Cardiac septum (tissue), 1 donor: ENCODE data around the gene BRPF1. TPM values are rescaled to one million over a fixed set of nuclear protein-coding genes. Genes with fewer than 3 reads are reported as not detected.

ENCODE experiments used
- DNase-seq: peaks from one replicate; pipeline ENCODE4 v3.0.0-alpha.2; 2020; ENCODE audit warnings: low spot score
- intact Hi-C: fragments of 100-400 bp; cut with DNase I; formaldehyde crosslinking; loops from one replicate; pipeline ENCODE4 v1.14.0; 2022
- long read RNA-seq: library from polyadenylated mRNA; unstranded; transcript quantifications from one replicate; pipeline ENCODE4 v2.0.0, GENCODE V29; 2021
- total RNA-seq: library from RNA; stranded (reverse); fragmentation: NEBNext Ultra II Directional; extraction: Animal tissue kit (Norgen Biotek cat#: 25700); gene quantifications from one replicate; pipeline ENCODE4 v1.2.1, GENCODE V29; 2021
- donor health status: DM: no; HTN: no; CAD: no.

BRPF1 gene, protein sequence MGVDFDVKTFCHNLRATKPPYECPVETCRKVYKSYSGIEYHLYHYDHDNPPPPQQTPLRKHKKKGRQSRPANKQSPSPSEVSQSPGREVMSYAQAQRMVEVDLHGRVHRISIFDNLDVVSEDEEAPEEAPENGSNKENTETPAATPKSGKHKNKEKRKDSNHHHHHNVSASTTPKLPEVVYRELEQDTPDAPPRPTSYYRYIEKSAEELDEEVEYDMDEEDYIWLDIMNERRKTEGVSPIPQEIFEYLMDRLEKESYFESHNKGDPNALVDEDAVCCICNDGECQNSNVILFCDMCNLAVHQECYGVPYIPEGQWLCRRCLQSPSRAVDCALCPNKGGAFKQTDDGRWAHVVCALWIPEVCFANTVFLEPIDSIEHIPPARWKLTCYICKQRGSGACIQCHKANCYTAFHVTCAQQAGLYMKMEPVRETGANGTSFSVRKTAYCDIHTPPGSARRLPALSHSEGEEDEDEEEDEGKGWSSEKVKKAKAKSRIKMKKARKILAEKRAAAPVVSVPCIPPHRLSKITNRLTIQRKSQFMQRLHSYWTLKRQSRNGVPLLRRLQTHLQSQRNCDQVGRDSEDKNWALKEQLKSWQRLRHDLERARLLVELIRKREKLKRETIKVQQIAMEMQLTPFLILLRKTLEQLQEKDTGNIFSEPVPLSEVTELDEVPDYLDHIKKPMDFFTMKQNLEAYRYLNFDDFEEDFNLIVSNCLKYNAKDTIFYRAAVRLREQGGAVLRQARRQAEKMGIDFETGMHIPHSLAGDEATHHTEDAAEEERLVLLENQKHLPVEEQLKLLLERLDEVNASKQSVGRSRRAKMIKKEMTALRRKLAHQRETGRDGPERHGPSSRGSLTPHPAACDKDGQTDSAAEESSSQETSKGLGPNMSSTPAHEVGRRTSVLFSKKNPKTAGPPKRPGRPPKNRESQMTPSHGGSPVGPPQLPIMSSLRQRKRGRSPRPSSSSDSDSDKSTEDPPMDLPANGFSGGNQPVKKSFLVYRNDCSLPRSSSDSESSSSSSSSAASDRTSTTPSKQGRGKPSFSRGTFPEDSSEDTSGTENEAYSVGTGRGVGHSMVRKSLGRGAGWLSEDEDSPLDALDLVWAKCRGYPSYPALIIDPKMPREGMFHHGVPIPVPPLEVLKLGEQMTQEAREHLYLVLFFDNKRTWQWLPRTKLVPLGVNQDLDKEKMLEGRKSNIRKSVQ (N-terminal part only)
- total RNA-seq = 10.6 TPM
- long read RNA-seq, partial matches to known transcripts = 12 of 17 reads
- long read RNA-seq, other reads (novel, unspliced or antisense) = 5 of 17 reads

DNA sequence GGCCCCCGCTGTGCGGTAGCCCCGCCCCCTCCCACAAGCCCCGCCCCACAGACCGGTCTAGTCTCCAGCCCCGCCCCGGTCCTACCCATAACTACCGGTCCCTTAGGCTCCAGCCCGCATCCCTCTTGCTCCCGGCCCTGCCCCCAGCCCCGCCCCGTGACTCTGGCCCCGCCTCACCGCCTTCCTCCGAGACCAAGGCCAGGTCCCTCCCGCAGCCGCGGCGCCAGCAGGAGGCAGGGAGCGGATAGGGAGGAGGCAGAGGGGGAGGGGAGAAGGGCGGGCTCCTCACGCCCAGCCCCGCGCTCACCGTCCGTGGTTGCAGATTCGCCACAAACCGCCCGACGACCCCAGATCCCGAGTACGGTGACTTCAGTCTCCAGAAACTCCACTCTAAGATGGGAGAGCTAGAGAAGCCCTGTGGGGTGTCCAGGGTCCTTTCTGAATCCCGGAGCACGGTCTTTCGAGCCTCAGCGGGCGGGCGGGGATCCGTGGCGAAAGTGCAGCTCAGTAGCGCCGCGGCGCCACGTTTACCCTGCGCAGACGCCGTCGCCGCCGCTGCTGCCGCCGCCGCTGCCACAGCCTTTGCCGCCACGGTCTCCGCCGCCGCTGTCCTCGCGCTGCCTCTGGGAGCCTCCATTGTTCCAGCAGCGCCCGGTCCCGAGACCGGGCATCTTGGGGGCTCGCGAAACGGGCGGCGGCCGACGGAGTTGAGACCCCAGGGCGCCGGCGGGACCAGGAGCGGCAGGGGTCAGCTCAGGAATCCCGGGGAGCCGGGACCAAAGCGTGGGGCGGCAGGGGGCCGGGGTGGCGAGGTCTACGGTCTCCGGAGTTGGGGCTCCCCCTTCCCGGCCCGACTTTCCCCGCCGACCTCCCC lies at the start of gene BRPF1:
TSS of gene BRPF1 (plus strand) at position 530 of the 874 bp plus-strand sequence. CDS start 2,406 bp downstream, outside the sequence.
- peak; percentile 100 for DNase-seq
- intact Hi-C loops = loop anchor here (1.0 to 5.0 kb wide), 3 partner anchors 18 to 381 kb away; partner anchors contain the start of genes ARPC4, OGG1 and TADA3

DNA sequence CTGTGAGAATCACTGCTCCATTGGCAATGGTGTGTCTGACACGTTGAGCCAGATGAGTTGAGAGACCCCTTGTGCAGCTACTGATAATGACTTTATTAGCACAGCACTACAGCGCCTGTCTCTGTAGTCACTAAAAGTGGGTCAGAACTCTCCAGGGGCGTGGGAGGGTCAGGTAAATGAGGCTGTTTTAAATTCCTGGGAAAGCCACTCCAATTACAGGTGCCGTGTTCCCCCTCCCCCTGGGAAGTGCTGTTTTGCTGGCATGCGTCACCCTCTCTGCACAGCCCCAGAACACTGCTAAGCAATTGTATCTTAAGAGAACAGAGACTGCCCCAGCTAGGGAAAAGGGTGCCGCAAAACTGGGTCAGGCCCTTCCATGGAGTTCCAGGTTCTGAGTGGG lies 49.4 kb upstream of the BRPF1 start:
- DNase-seq = no peak
- intact Hi-C loops = no loop called here

DNA sequence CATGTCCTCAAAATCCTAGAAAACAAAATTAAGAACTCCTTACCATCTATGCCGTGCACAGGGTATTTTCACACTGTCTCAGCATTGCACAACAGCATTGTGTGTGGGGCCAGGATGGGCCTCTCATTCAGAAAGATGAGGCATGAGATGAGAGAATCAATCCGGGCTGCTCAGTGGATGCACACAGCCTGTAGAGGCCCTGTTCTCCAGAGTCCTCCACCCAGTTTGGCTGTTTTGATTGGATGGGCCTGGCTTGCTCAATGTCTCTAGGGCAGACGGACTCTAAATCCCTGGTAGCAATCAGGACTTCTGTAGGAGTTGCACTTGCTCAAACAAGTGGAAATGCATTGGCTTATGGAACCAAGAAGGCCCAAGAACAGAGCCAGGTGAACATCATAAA lies 48.1 kb upstream of the BRPF1 start:
- intact Hi-C loops = no loop called here
- no peak for DNase-seq

DNA sequence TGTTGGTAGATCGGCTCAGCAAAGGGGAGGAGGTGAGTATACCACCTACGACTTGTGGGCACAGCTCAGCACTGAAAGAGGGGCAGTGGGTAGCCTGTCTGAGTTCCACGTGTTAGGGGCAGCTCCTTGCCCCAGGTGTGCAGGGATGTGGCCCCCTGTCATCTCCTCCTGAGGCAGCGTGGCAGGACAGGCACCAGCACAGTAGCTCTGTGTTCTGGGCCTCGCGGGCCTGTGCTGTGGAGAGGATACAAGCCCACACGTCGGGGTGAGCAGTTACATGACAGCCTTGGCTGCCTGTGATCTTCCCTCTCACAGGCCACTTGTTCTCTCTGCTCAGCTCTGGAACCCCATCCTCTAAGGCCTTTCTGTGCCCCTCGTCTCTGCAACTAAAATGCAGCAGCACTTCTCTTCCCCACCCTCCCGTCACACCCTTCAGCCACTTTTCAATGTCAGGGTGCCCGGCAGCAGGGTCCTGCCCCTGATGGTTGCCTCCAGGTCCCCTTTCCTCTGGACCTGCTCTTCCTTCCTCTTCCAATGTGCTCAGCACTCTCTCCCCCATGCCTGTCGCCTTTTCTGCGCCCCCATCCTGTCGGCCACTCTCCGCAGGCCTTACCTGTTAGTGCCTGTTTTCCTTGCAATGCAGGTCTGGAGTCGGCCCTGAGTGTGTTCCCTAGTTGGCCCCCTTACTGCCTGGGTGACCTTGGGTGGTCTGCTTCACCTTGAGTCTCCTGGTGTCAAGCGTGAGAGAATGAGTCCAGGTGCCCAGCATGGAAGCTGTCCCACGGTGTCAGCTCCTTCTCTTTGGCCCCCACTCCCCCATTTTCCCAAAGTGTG lies 46.1 kb upstream of the BRPF1 start:
- DNase-seq = no peak
- intact Hi-C loops = no loop called here

DNA sequence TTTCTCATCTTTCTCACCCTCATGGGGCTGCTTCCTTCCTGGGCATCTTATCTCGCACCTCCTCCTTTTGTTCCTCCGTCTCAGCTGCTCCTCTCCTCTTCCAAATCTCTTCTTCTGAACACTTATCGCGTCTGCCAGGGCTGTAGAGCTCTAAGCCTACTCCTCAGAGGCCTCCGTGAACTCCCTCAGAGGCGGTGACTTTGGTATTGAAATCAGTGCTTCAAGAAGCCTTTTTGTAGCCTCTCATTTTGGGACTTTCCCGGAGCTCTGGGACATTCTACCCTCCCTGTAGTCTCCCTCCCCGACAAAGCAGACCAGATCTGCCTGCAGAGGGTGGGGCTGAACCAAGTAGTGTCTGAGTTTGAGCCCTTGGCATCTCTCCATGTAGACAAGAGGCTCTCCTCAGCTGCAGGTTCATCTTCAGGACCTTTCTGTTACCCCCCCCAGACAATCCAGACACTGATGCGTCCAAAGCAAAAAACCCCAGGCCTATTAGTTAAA lies 45.4 kb upstream of the BRPF1 start:
- intact Hi-C loops = no loop called here
- no peak for DNase-seq

DNA sequence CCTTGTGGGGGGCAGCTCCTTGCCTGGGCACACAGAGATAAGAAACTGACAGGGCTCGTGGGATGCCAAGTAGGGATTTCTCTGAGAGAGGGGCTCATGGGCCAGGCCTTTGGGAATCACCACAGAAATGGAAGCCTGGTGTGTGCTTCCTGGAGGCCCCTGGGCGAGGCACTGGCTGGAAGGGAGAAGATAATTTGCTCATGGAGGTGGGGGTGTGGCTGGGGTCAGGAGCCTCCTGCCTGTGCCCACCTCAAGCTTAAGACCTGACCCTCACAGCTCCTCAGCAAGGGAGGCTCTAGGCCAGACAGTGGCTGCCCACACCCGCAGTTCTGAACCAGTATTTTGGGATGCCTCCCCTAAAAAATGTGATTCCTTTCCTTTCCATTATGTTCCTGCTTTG lies 44.8 kb upstream of the BRPF1 start:
- intact Hi-C loops = no loop called here
- no peak for DNase-seq

DNA sequence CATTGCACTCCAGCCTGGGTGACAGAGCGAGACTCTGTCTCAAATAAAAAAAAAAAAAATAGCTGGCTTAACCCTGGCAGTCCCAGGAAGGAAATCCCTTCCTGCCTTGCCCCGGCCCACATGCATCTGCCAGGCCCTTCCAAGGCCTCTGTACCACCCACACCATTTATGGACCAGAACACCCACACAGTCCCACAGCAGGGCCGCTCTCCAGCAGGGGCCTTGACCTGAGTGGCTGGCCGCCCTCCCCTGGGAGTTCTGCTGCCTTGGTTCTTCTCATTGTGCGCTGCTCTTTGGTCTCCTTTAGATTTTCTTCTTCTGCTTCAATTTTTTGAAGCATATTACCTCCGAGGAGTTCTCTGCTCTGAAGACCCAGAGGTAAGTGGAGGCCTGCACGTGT lies 44.0 kb upstream of the BRPF1 start:
- no peak for DNase-seq
- intact Hi-C loops = no loop called here

DNA sequence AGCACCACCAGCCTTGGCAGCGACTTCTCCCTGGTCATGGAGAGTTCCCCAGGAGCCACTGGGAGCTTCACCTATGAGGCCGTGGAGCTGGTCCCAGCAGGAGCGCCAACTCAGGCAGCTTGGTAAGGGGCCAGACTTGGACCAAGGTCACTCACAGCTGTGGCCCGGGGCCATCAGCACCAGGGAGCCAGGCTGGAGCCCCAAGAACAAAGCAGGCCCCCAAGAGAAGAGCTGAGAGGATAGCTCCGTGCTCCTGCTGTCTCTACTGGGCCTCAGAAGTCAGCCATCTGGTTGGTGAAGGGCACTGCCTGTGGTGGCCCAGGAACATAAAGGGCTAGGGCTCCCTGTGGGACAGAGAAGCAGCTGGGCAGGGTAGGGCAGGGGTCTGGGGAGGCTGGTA lies 42.6 kb upstream of the BRPF1 start:
- intact Hi-C loops = no loop called here
- no peak for DNase-seq

DNA sequence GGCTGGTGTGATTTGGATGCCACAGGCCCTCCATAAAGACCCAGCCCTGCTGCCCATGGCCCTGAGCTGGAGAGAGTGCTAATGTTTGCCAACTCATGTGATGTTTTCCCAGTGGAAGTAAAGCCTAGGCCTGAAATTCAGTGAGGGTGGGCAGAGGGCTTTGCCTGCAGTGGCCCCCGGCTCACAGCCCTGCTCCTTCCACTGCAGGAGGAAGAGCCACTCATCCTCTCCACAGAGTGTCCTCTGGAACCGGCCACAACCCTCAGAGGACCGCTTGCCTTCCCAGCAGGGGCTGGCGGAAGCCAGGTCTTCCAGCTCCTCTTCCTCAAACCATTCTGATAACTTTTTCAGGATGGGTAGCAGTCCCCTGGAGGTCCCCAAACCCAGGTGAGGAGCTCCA lies 41.8 kb upstream of the BRPF1 start:
- intact Hi-C loops = no loop called here
- DNase-seq = no peak

DNA sequence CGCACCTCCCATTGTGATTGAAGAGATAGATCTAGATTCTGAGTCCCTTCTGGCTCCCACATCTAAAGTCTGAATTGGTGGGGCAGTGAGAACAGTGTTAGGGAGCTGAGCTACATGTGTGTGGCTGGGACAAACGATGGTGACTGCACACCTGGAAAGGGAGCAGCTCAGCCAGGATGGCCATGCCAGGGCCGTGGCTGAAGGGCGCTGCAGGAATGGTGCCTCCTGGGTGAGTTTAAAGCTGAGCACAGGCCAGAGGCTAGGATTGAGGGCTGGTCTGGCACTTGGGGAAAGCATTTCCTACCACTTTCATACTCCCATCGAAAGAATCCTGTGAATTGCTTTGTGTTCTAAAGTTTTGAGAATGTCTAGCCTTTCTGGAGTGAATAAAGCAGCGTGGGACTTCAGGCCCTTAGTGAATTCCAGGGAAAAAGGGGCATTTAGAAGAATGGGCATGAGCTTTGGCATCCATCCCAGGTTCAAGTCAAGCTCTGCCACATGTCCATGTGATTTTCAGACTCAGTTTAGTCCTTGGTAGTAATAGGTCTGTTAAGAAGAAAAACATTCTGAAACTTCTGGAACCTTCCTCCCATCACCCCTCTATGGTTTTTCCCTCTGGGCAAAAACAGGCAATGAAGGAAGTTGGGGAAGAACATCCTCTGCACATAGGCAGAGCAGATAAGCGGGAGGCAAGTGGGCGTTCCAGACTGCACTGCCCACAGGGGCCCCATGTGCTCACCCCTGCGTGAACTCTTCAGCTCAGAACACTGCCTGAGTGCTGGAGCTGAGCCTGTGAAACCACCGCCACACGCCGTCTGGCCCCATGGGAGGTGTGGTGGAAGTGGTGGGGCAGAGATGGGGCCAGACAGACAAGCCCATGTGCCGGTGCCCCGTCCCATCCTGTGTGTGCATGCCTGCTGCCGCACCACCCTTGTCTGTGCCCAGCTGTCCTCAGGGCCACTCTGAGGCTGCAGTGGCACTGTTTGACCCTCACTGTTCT lies 40.8 kb upstream of the BRPF1 start:
- DNase-seq = no peak
- intact Hi-C loops = no loop called here

DNA sequence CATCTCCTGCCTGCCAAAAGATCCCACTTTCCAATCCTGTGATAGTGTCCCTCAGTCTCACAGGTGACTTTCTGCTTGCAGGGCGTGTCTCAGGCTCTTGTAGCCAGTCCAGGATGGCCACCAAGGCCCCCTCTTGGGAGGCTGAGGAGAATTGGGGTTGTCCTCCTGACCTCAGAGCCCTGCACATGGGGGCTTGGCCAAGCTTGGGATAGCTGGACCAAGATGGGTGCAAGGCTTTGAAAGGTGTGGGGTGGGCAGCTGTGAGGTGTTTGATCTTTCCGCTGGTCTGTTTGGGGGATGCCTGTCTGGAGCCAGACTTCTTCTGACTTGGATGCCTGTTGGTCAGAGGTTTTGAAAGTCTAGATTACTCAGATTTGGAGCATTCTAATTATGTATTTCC lies 39.9 kb upstream of the BRPF1 start:
- no peak for DNase-seq
- intact Hi-C loops = no loop called here

DNA sequence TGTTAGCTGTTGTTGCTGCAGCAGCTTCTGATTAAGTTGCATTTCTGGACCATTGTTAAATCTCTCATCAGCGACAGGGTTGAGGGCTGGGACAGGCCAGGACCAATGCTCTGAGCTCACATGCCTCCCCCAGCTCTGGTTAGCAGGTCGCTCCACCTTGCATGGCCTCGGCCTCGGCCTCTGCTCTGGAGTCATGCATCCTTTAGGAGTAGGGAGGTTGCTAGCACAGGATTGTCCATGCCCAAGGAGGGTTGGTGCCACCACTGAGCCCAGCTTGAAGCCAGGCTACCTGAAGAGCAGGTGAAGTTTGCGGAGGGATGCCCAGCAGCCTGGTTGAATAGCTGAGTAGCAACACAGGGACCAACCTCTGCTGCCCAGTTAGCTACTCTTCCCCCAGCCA lies 39.1 kb upstream of the BRPF1 start:
- no peak for DNase-seq
- intact Hi-C loops = no loop called here

DNA sequence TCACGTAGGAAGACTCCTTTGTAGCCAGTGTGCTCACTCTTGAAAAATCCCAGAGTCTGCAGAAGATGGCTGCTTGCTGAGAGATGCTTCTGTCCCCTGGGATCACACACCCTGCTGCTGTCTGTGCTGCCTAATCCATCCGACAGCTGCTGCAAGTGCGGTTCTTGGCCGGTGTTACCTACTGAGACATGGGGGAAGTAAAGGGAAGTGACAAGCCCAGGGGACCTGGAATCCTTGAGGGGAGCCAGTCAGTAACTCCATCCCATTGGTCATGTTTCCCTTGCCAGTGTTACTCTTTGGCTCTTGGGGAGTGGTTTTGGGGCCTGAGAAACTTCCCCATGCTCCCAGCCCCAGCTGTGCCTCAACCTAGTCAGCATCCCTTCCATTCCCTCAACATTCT lies 36.2 kb upstream of the BRPF1 start:
- no peak for DNase-seq
- intact Hi-C loops = no loop called here

DNA sequence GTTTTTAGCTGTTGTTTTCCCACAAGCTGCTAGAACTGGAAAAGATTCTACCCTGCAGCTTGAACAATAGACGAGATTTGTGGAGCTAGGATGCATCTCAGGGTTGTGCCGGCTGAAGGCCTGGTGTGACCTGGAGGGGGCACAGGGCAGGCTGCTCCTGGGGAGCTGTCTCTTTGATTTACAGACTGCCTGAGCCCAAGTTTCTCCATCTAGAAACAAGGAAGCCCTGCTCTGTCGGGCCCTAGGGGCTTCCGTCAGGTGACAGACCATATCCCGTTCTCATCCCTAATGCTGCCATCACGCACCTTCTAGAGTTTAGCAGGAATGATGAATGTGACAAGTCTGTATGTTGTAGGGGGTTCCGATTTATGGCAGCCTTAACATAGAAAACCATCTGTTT lies 35.8 kb upstream of the BRPF1 start:
- intact Hi-C loops = no loop called here
- DNase-seq = no peak

DNA sequence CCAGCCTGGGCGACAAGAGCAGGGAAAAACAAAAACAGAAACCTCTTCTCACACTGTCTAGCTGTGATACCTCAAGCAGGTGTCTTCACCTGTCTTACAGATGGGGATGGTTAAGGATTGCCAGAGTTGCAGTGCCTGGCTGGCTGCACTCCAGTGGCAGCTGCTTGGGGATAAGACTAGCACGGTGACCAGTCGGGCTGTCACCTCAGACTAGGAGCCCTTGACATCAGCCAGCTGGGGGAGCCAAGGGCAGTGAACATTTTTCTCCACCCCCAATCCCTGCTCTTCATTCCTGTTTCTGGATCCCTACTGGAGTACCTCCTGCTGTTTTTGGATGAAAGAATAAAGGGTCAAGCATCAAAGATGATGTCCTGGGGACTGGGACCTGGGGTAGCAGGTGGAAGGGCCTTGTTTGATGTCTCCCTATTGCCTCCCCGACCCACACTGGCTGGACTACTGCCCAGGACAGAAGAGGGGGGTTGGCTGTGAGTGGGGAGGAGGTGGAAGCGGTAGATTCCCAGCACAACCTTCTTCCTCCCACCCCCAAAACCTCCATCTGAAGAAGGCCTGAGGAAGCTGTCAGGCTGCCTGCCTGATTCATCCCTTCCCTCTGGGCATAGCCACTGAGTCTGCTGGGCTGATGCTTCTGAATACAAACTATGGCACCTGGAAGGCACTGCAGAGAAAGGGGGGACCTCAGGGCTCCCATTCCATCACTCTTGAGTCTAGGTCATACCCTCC lies 34.9 kb upstream of the BRPF1 start:
- intact Hi-C loops = no loop called here
- no peak for DNase-seq

DNA sequence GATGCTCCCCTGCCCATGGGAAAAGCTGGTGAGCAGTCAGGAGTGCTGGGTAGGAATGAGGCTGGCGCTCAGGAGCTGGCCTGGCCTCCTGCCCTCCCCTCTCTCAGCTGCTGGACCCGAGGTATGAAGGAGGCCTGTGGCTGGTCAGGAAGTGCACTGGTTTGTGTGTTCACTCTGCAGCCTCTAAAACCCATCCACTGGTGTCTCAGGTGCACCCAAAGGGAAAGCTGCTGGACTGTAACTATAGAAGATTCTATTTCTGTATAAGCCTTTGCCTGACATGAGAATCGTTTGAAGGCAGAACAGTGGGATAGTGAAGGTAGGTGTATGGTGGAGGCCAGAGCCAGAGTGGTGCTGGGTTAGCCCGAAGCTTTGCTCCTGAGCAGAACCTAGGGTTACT lies 33.6 kb upstream of the BRPF1 start:
- no peak for DNase-seq
- intact Hi-C loops = no loop called here
